ENCODE measurements around the gene UPP1. TPM values are rescaled to one million over a fixed set of nuclear protein-coding genes. Genes with fewer than 3 reads are reported as not detected.

Gene UPP1
- total and polyA plus RNA-seq, 2 of the 13 experiments (the other 11 are each of a cell fraction or from before 2014, with no cell fraction given), result 5.7 to 9.8 TPM

- TF ChIP-seq HMGXB3 (CRISPR knock-in tag; IDR thresholded peaks at IDR 0.05; ENCODE audit: borderline replicate concordance) (0 out of 2 replicates have a peak, but pooled peaks have one; percentile 13), NFAT5 (CRISPR knock-in tag; IDR thresholded peaks at IDR 0.05) (peak; percentile 50; the same call in 1 of the 2 replicates), AKAP8 (CRISPR knock-in tag; IDR thresholded peaks at IDR 0.05) (0 out of 2 replicates have a peak, but pooled peaks have one; percentile 40), ZNF296 (CRISPR knock-in tag; conservative IDR thresholded peaks at IDR 0.05) (peak; percentile 68; the same call in 1 of the 2 replicates), ZNF280B (CRISPR knock-in tag; IDR thresholded peaks at IDR 0.05; ENCODE audit: borderline replicate concordance) (peak; percentile 71), ZIK1 (CRISPR knock-in tag; IDR thresholded peaks at IDR 0.05; ENCODE audit: borderline replicate concordance, low read depth) (0 out of 2 replicates have a peak, but pooled peaks have one; percentile 32), KDM2A (CRISPR knock-in tag; IDR thresholded peaks at IDR 0.05; ENCODE audit: borderline replicate concordance, low read depth) (peak; percentile 59; the same call in 1 of the 2 replicates), MAX (IDR thresholded peaks at IDR 0.05) (peak; percentile 9; the same call in 1 of the 2 replicates), YEATS4 (CRISPR knock-in tag; IDR thresholded peaks at IDR 0.05; ENCODE audit: borderline replicate concordance) (peak; percentile 58; the same call in 1 of the 2 replicates)
- TF ChIP-seq, protein P1, sequence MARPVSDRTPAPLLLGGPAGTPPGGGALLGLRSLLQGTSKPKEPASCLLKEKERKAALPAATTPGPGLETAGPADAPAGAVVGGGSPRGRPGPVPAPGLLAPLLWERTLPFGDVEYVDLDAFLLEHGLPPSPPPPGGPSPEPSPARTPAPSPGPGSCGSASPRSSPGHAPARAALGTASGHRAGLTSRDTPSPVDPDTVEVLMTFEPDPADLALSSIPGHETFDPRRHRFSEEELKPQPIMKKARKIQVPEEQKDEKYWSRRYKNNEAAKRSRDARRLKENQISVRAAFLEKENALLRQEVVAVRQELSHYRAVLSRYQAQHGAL (CRISPR knock-in tag; IDR thresholded peaks at IDR 0.05; ENCODE audit: not compliant biosample characterization), result peak; percentile 26
Measured at GRCh38 chr7:48089046-48090003, at the start of gene UPP1 (continued).

All from HepG2 (cell line).